DMS79 (cell line): ENCODE results near the gene ADAMTSL3.
"Not testable (repeated sequence)": the region's sequence is repeated elsewhere in the genome, so short reads cannot be mapped to it uniquely, and the experiment has no call there.

Source experiments
- DNase-seq: peaks from one replicate; lab custom pipeline; 2025; lab: John Stamatoyannopoulos, UW

Gene ADAMTSL3

GRCh38 chr15:83746231-83746630 lies 92.3 kb downstream of the ADAMTSL3 start:
- no peak for DNase-seq

- no peak for DNase-seq
Observed at GRCh38 chr15:83747050-83747717, 93.3 kb downstream of the ADAMTSL3 start.

- no peak for DNase-seq
Observed at GRCh38 chr15:83747718-83748110, 93.8 kb downstream of the ADAMTSL3 start.

- DNase-seq = no peak
Observed at GRCh38 chr15:83753872-83754493, 100.1 kb downstream of the ADAMTSL3 start.

- not testable (repeated sequence) for DNase-seq
Observed at GRCh38 chr15:83757291-83757690, 103.4 kb downstream of the ADAMTSL3 start.

- DNase-seq = no peak
Observed at GRCh38 chr15:83762367-83762766, 108.4 kb downstream of the ADAMTSL3 start.

GRCh38 chr15:83764201-83764838 lies 110.4 kb downstream of the ADAMTSL3 start:
- no peak for DNase-seq

- no peak for DNase-seq
Observed at GRCh38 chr15:83766339-83766738, 112.4 kb downstream of the ADAMTSL3 start.

- DNase-seq = no peak
Observed at GRCh38 chr15:83767741-83768140, 113.8 kb downstream of the ADAMTSL3 start.

GRCh38 chr15:83769411-83769999 lies 115.6 kb downstream of the ADAMTSL3 start:
- DNase-seq = no peak

- DNase-seq = no peak
Observed at GRCh38 chr15:83775738-83776137, 121.8 kb downstream of the ADAMTSL3 start.

- DNase-seq = no peak
Observed at GRCh38 chr15:83776986-83777385, 123.1 kb downstream of the ADAMTSL3 start.

GRCh38 chr15:83783227-83783626 lies 129.3 kb downstream of the ADAMTSL3 start:
- no peak for DNase-seq

- no peak for DNase-seq
Observed at GRCh38 chr15:83784975-83785374, 131.1 kb downstream of the ADAMTSL3 start.

GRCh38 chr15:83786336-83786735 lies 132.4 kb downstream of the ADAMTSL3 start:
- DNase-seq = no peak

GRCh38 chr15:83793069-83793468 lies 139.1 kb downstream of the ADAMTSL3 start:
- DNase-seq = no peak

- no peak for DNase-seq
Observed at GRCh38 chr15:83794209-83794608, 140.3 kb downstream of the ADAMTSL3 start.

- DNase-seq = no peak
Observed at GRCh38 chr15:83809345-83809744, 155.4 kb downstream of the ADAMTSL3 start.

- no peak for DNase-seq
Observed at GRCh38 chr15:83810110-83810509, 156.2 kb downstream of the ADAMTSL3 start.

- no peak for DNase-seq
Observed at GRCh38 chr15:83813682-83814081, 159.8 kb downstream of the ADAMTSL3 start.

- DNase-seq = no peak
Observed at GRCh38 chr15:83815506-83815905, 161.6 kb downstream of the ADAMTSL3 start.

GRCh38 chr15:83816124-83816883 lies 162.4 kb downstream of the ADAMTSL3 start:
- no peak for DNase-seq
